ENCODE measurements around the gene PRR20G.

GRCh38 chr3:127261925-127262324, 25.9 kb downstream of the PRR20G start:
- TF ChIP-seq, protein P1, sequence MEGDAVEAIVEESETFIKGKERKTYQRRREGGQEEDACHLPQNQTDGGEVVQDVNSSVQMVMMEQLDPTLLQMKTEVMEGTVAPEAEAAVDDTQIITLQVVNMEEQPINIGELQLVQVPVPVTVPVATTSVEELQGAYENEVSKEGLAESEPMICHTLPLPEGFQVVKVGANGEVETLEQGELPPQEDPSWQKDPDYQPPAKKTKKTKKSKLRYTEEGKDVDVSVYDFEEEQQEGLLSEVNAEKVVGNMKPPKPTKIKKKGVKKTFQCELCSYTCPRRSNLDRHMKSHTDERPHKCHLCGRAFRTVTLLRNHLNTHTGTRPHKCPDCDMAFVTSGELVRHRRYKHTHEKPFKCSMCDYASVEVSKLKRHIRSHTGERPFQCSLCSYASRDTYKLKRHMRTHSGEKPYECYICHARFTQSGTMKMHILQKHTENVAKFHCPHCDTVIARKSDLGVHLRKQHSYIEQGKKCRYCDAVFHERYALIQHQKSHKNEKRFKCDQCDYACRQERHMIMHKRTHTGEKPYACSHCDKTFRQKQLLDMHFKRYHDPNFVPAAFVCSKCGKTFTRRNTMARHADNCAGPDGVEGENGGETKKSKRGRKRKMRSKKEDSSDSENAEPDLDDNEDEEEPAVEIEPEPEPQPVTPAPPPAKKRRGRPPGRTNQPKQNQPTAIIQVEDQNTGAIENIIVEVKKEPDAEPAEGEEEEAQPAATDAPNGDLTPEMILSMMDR (IDR thresholded peaks at IDR 0.05; ENCODE audit: low read depth, low read length): no peak
- no peak for TF ChIP-seq POLR2A (IDR thresholded peaks at IDR 0.05; ENCODE audit: extremely low read depth, insufficient read length)

Measured in NB4 (cell line).